Measurements from ENCODE around the gene DDX41.

The DDX41 gene

GRCh38 chr5:177546258-177546741 is 29.5 kb upstream of the DDX41 start:
- TF ChIP-seq CTCF (IDR thresholded peaks at IDR 0.05; ENCODE audit: borderline replicate concordance, control extremely low read depth, extremely low read depth, insufficient read depth, missing control alignments) = no peak
- no peak for DNase-seq (ENCODE audit: low spot score)
- in situ Hi-C loops (cut with MboI; ENCODE audit: low sequenced_read_pairs, unreplicated experiment) = no loop called here

GRCh38 chr5:177545487-177546257 is 28.9 kb upstream of the DDX41 start:
- DNase-seq (ENCODE audit: low spot score) = no peak
- in situ Hi-C loops (cut with MboI; ENCODE audit: low sequenced_read_pairs, unreplicated experiment) = no loop called here
- TF ChIP-seq CTCF (IDR thresholded peaks at IDR 0.05; ENCODE audit: borderline replicate concordance, control extremely low read depth, extremely low read depth, insufficient read depth, missing control alignments) = no peak

- DNase-seq (ENCODE audit: low spot score) = no peak
- TF ChIP-seq CTCF (IDR thresholded peaks at IDR 0.05; ENCODE audit: borderline replicate concordance, control extremely low read depth, extremely low read depth, insufficient read depth, missing control alignments) = no peak
- in situ Hi-C loops (cut with MboI; ENCODE audit: low sequenced_read_pairs, unreplicated experiment) = no loop called here
Observed at GRCh38 chr5:177542816-177543465, 26.2 kb upstream of the DDX41 start.

- in situ Hi-C loops (cut with MboI; ENCODE audit: low sequenced_read_pairs, unreplicated experiment) = no loop called here
- TF ChIP-seq CTCF (IDR thresholded peaks at IDR 0.05; ENCODE audit: borderline replicate concordance, control extremely low read depth, extremely low read depth, insufficient read depth, missing control alignments) = no peak
- no peak for DNase-seq (ENCODE audit: low spot score)
Observed at GRCh38 chr5:177540438-177540837, 23.7 kb upstream of the DDX41 start.

GRCh38 chr5:177539411-177539810 is 22.6 kb upstream of the DDX41 start:
- TF ChIP-seq CTCF (IDR thresholded peaks at IDR 0.05; ENCODE audit: borderline replicate concordance, control extremely low read depth, extremely low read depth, insufficient read depth, missing control alignments) = no peak
- in situ Hi-C loops (cut with MboI; ENCODE audit: low sequenced_read_pairs, unreplicated experiment) = no loop called here
- no peak for DNase-seq (ENCODE audit: low spot score)

GRCh38 chr5:177538876-177539275 is 22.1 kb upstream of the DDX41 start:
- no peak for DNase-seq (ENCODE audit: low spot score)
- in situ Hi-C loops (cut with MboI; ENCODE audit: low sequenced_read_pairs, unreplicated experiment) = no loop called here
- TF ChIP-seq CTCF (IDR thresholded peaks at IDR 0.05; ENCODE audit: borderline replicate concordance, control extremely low read depth, extremely low read depth, insufficient read depth, missing control alignments) = no peak
